Gastrocnemius medialis (tissue), 4 donors: ENCODE data around the gene NPTN. TPM values are rescaled to one million over a fixed set of nuclear protein-coding genes. Genes with fewer than 3 reads are reported as not detected.

Experiments used
- ATAC-seq, 2 donors: fragments of 150-250 bp; one replicate each; pipeline ENCODE4 v1.9.1; 2016
- DNase-seq, 2 donors: peaks; one replicate each; pipeline ENCODE4 v3.0.0-alpha.2; 2019
- H3K27ac ChIP-seq, 4 donors: fragments of 200-600 bp; sonication (generic); 1 replicate in 1 of 4; 2 replicates in 3 of 4; pipeline ENCODE4 v1.5.1; 2016 to 2018; ENCODE audit warnings: mild to moderate bottlenecking in 2 of 4, moderate library complexity in 1 of 4
- H3K27me3 ChIP-seq, 3 donors: fragments of 200-600 bp; sonication (generic) in 2 of 3; 1 replicate in 1 of 3; 2 replicates in 2 of 3; pipeline versions ENCODE4 v1.5.1 to v1.6.0; 2016 to 2019; ENCODE audit warnings: mild to moderate bottlenecking in 1 of 3, moderate library complexity in 1 of 3
- H3K36me3 ChIP-seq, 2 donors: fragments of 200-600 bp; sonication (generic) in 1 of 2; one replicate each; pipeline ENCODE4 v1.5.1; 2017 to 2018
- H3K4me1 ChIP-seq, 2 donors: fragments of 200-600 bp; sonication (generic) in 1 of 2; one replicate each; pipeline ENCODE4 v1.5.1; 2016 to 2017; ENCODE audit warnings: mild to moderate bottlenecking in 2 of 2
- H3K4me3 ChIP-seq, 4 donors: fragments of 200-600 bp; sonication (generic) in 3 of 4; 1 replicate in 1 of 4; 2 replicates in 3 of 4; pipeline ENCODE4 v1.5.1; 2016 to 2019; ENCODE audit warnings: mild to moderate bottlenecking in 2 of 4
- H3K9me3 ChIP-seq, 3 donors: fragments of 200-600 bp; sonication (generic) in 2 of 3; 1 replicate in 1 of 3; 2 replicates in 2 of 3; pipeline ENCODE4 v1.5.1; 2016 to 2019
- CTCF ChIP-seq, 5 experiments: fragments of 450-650 bp in 3 of 5; fragments of 200-600 bp in 2 of 5; sonication (generic) in 2 of 5; IDR thresholded peaks in 4 of 5; conservative IDR thresholded peaks in 1 of 5; 1 replicate in 4 of 5; 2 replicates in 1 of 5; pipeline ENCODE4 v1.5.1; 2016 to 2019; ENCODE audit warnings: antibody characterized with exemption in 5 of 5, mild to moderate bottlenecking in 3 of 5, moderate library complexity in 3 of 5
- POLR2A ChIP-seq, 2 donors: fragments of 450-650 bp; IDR thresholded peaks; one replicate each; pipeline ENCODE4 v1.6.1; 2017; ENCODE audit warnings: antibody characterized with exemption in 2 of 2, mild to moderate bottlenecking in 2 of 2, moderate library complexity in 2 of 2
- in situ Hi-C, 4 donors: fragments of 200-750 bp; cut with MboI; loops; one replicate each; pipeline versions ENCODE4 v1.15.0 to v1.8.0; 2017; ENCODE audit warnings: low sequenced_read_pairs in 4 of 4
- intact Hi-C: fragments of 100-400 bp; cut with DNase I; formaldehyde crosslinking; loops from one replicate; pipeline ENCODE4 v1.15.1; 2023; ENCODE audit warnings: low total_unique reads
- total RNA-seq, 4 donors: library from RNA; depleted of rRNA; stranded (reverse); fragments of >200 nt; gene quantifications; one replicate each; pipeline versions ENCODE4 v1.1.0 to v1.2.3, GENCODE V29; 2016

The NPTN gene
- total RNA-seq, 4 donors from 2014 or later = 26.5 to 32.9 (median 29.7) TPM

- TF ChIP-seq POLR2A (IDR thresholded peaks at IDR 0.05) (no peak), CTCF (IDR thresholded peaks at IDR 0.05 in 4 of 5, conservative IDR thresholded peaks at IDR 0.05 in 1 of 5) (peak; percentile 86 to 92 (median 88))
- intact Hi-C loops (loop anchor here (1.0 kb wide), 1 partner anchor 23 kb away; no protein-coding TSS in a partner anchor), in situ Hi-C loops (no loop called here)
- Histone ChIP-seq H3K9me3 (no peaks in the 10 kb centered on the region), H3K27ac (no peak overlapping the region), H3K4me3 (no peak overlapping the region), H3K4me1 (no peaks in the 10 kb centered on the region), H3K36me3 (no peaks in the 10 kb centered on the region), H3K27me3 (no peaks in the 10 kb centered on the region)
- DNase-seq = peak; percentile 48 to 68
- peak; percentile 88 to 89 for ATAC-seq
These were observed 44.0 kb upstream of the NPTN start for GRCh38 chr15:73677146-73677607.

GRCh38 chr15:73674587-73674986, 41.4 kb upstream of the NPTN start:
- ATAC-seq (no peak), DNase-seq (no peak)
- intact Hi-C loops (no loop called here), in situ Hi-C loops (no loop called here)
- Histone ChIP-seq H3K27ac (no peak overlapping the region), H3K4me1 (no peaks in the 10 kb centered on the region), H3K4me3 (no peak overlapping the region), H3K9me3 (no peaks in the 10 kb centered on the region), H3K27me3 (peaks cover 0 to 5% (median 0%) of the 10 kb centered on the region in 3 donors), H3K36me3 (no peaks in the 10 kb centered on the region)
- TF ChIP-seq POLR2A (IDR thresholded peaks at IDR 0.05) (no peak), CTCF (IDR thresholded peaks at IDR 0.05 in 4 of 5, conservative IDR thresholded peaks at IDR 0.05 in 1 of 5) (no peak)

- intact Hi-C loops (no loop called here), in situ Hi-C loops (no loop called here)
- no peak for ATAC-seq
These were observed 27.3 kb upstream of the NPTN start for GRCh38 chr15:73660455-73660854.

GRCh38 chr15:73658645-73659044, 25.5 kb upstream of the NPTN start:
- TF ChIP-seq POLR2A (IDR thresholded peaks at IDR 0.05) = no peak
- no peak for TF ChIP-seq CTCF (IDR thresholded peaks at IDR 0.05 in 4 of 5, conservative IDR thresholded peaks at IDR 0.05 in 1 of 5)
- no peaks in the 10 kb centered on the region for H3K36me3 ChIP-seq
- intact Hi-C loops (no loop called here), in situ Hi-C loops (no loop called here)
- ATAC-seq (peak; percentile 66 to 76), DNase-seq (no peak)
- H3K4me1 ChIP-seq = peaks cover 0 to 3% of the 10 kb centered on the region in 2 donors
- H3K4me3 ChIP-seq = no peak overlapping the region
- H3K27me3 ChIP-seq = no peaks in the 10 kb centered on the region
- H3K27ac ChIP-seq = no peak overlapping the region
- no peaks in the 10 kb centered on the region for H3K9me3 ChIP-seq

More at GRCh38 chr15:73660455-73660854, 27.3 kb upstream of the NPTN start:
- no peaks in the 10 kb centered on the region for H3K9me3 ChIP-seq
- no peaks in the 10 kb centered on the region for H3K27me3 ChIP-seq
- H3K27ac ChIP-seq = no peak overlapping the region
- H3K4me1 ChIP-seq = peaks cover 0 to 3% of the 10 kb centered on the region in 2 donors
- H3K4me3 ChIP-seq = no peak overlapping the region
- no peak for TF ChIP-seq POLR2A (IDR thresholded peaks at IDR 0.05)
- no peak for TF ChIP-seq CTCF (IDR thresholded peaks at IDR 0.05 in 4 of 5, conservative IDR thresholded peaks at IDR 0.05 in 1 of 5)
- no peak for DNase-seq
- no peaks in the 10 kb centered on the region for H3K36me3 ChIP-seq

- H3K36me3 ChIP-seq = no peaks in the 10 kb centered on the region
- no peak overlapping the region for H3K27ac ChIP-seq
- ATAC-seq = no peak
- intact Hi-C loops (no loop called here), in situ Hi-C loops (no loop called here)
- peaks cover 0 to 3% of the 10 kb centered on the region in 2 donors for H3K4me1 ChIP-seq
- H3K27me3 ChIP-seq = peaks cover 0 to 6% (median 0%) of the 10 kb centered on the region in 3 donors
- H3K9me3 ChIP-seq = no peaks in the 10 kb centered on the region
- DNase-seq = no peak
- TF ChIP-seq CTCF (IDR thresholded peaks at IDR 0.05 in 4 of 5, conservative IDR thresholded peaks at IDR 0.05 in 1 of 5) (no peak), POLR2A (IDR thresholded peaks at IDR 0.05) (no peak)
- H3K4me3 ChIP-seq = no peak overlapping the region
These were observed 22.5 kb upstream of the NPTN start for GRCh38 chr15:73655724-73656123.
